Stimulated activated CD4-positive, alpha-beta T cell treated with anti-CD3 and anti-CD28 coated beads, Interleukin-4, amount 100 ng/mL, for 4 hours (primary cell): ENCODE measurements around the gene ICAM3.
"Not testable (repeated sequence)": the region's sequence is repeated elsewhere in the genome, so short reads cannot be mapped to it uniquely, and the experiment has no call there.

Source experiments
- DNase-seq, 2 experiments: peaks; one replicate each; pipeline ENCODE4 v3.0.0-alpha.2; 2020

Gene ICAM3, protein sequence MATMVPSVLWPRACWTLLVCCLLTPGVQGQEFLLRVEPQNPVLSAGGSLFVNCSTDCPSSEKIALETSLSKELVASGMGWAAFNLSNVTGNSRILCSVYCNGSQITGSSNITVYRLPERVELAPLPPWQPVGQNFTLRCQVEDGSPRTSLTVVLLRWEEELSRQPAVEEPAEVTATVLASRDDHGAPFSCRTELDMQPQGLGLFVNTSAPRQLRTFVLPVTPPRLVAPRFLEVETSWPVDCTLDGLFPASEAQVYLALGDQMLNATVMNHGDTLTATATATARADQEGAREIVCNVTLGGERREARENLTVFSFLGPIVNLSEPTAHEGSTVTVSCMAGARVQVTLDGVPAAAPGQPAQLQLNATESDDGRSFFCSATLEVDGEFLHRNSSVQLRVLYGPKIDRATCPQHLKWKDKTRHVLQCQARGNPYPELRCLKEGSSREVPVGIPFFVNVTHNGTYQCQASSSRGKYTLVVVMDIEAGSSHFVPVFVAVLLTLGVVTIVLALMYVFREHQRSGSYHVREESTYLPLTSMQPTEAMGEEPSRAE

DNA sequence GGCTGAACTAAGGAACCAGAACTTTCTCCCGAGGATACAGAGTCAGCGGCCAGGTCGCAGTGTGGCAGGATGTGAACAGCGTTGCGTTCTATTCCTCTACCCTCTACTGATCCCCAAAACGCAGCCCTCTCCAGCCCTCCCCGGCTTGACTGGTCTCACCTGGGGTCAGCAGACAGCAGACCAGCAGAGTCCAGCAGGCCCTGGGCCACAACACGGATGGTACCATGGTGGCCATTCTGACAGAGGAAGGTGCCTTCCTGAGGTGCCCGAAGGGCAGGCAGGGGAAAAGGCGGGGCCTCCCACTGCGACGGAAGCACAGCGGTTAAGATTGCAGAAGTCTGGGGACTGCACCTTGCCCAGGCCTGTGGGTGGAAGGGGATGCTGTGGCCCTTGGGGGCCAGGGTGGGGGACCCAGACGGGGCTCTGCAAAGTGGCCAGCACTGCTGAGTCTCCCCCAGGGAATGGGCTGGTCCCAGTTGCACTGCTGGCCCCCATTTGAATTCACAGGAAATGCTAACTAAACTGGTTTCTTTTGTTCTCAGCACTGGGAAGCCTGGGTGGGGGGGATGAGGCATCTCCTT lies at the start of gene ICAM3:
Gene ICAM3, minus strand, starts transcription at position 245 of the 581 bp plus-strand sequence. Its CDS starts 10 bp downstream, at position 235.
- peak; percentile 50 to 60 for DNase-seq

DNA sequence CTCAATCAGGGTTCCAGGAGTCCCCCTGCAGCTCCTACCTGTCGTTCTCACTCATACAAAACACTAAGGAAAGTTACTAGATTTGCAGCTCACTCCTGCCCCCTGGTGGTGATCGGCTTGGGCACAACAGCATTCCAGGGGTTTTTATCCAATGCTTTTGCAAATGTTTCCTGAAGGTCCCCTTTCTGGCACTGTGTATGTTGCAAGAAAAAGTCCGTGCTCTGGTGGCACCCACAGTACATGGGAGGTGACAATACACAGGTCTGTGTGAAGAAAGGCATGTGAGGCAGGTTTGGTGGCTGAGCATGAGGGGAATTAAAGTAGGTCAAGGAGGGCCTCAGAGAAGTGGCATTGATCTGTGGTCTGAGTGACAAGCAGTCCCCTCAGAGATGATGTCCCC lies 49.5 kb upstream of the ICAM3 start:
- peak; percentile 68 to 84 for DNase-seq

DNA sequence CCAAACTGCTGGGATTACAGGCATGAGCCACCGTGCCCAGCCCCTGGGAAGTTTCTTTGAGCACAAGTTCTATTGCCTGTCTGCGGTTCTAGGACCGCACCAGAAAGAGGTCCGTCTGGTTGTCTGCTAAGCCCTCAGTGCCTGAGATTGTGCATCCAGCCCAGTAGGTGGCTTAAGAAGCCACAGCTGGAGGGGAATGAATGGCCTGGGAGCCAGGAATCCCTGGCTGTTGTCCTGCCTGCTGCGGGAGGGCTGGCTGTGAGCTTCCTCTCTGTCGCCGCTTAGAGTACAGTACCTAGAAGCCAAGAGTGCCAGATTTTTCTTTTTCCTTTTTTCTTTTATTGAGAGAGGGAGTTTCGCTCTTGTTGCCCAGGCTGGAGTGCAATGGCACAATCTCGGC lies 45.2 kb upstream of the ICAM3 start:
- DNase-seq = no peak

DNA sequence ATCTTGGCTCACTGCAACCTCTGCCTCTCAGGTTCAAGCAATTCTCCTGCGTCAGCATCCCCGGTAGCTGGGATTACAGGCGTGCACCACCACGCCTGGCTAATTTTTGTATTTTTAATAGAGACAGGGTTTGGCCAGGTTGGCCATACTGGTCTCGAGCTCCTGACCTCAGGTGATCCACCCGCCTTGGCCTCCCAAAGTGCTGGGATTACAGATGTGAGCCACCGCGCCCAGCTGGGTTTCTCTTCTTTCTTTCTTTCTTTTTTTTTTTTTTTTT lies 43.7 kb upstream of the ICAM3 start:
- DNase-seq = not testable (repeated sequence)

DNA sequence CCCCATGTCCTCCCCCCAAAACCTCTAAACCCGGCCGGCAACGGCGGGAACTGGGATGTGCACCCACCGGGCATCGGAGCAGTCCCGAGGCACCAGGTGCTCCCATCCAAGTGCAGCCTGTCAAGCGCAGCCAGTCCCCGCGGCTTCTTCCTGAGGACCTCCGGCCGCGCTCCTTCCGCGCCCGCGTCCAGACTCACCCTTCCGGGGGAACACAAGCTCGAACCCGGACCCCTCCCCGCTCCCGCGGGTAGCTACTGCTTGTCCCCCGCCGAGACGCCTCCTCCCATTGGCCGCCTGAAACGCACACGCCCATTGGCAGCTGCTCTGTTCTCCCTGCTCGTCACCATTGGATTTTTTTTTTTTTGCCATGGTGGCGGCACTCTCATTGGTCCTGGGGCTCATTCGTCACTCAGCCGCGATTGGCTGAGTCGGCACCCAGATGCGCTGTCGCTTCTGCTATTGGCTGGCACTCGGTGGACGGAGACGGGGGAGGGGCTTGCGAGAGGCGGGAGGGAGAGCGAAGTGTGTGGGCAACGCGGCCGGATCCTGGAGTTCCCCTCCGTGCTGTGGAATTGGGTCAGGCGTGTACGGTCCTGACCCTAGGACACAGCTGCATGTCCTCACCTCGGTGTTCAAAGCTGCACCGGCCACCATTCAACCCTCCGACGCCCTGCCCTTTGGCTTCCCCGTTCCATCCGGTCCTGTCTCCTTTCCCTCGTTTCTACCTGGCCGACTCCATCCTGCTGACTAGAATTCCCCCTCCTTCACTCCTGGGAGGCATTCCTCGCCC lies 41.1 kb upstream of the ICAM3 start, which contains the start of gene TYK2:
Gene TYK2, minus strand, starts transcription at position 260 of the 790 bp plus-strand sequence. CDS start 2,166 bp downstream, outside the sequence.
- DNase-seq = peak; percentile 94 to 95

DNA sequence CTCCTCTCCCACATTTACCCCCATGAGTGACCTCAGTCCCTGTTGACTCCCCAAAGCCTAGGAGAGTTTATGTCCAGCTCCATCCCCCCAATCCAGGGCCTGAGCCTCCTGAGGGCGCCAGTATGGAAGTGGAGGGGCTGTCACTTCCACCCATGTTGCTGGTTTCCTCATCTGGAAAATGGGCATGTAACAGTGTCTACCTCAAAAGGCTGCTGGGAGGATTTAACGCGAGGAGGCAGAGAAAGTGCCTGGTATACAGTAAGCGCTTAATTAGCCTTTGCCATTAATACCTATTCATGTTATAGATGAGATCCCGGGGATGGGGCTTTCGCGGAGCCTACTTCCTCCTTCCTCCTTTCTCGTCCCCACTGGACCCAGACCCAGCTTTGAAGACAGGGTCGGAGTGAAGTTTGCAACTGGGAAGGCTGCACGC lies 40.5 kb upstream of the ICAM3 start:
- no peak for DNase-seq

DNA sequence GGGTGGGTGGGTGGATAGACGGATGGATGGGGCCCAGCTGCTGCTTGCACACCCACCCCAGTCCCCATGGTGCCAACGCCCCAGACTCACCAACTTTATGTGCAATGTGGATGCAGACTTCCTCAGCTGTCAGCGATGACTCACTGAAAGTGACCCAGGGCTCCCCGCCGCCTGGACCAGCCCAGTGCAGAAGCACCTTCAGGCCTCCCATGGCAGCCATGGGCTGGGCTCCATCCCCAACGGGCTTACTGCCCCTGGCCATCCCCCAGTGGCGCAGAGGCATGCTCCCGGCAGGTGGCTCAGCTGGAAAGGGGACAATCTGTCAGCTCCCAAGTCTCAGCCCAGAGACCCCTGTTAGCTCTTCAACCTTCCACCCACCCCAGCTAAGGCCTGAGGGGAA lies 38.7 kb upstream of the ICAM3 start:
- no peak for DNase-seq

DNA sequence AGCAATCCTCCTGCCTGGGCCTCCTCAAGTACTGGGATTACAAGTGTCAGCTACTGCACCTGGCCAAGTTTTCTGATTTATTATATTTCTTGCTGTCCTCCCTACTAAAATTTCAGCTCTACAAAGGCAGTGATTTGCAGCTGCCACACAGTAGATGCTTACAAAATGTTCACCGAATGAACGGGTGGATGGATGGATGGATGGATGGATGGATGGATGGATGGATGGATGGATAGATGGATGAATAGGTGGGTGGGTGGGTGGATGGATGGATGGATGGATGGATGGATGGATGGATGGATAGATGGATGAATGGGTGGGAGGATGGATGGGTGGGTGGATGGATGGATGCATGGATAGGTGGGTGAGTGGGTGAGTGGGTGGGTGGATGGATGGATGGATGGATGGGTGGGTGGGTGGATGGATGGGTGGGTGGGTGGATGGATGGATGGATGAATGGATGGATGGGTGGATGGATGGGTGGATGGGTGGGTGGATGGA lies 37.8 kb upstream of the ICAM3 start:
- not testable (repeated sequence) for DNase-seq

DNA sequence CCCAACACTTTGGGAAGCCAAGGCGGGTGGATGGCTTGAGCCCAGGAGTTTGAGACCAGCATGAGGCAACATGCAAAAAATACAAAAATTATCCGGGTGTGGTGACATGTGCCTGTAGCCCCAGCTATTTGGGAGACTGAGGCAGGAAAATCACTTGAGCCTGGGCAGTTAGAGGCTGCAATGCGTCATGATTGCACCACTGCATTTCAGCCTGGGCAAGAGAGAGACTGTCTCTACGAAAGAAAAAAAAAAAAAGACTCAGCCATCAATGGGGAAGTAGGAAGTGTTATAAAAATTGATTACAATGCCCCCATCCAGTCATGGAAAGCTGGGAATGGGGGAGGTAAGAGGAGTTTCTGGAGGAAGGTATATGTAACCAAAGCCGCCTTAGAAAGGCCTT lies 35.5 kb upstream of the ICAM3 start:
- no peak for DNase-seq

DNA sequence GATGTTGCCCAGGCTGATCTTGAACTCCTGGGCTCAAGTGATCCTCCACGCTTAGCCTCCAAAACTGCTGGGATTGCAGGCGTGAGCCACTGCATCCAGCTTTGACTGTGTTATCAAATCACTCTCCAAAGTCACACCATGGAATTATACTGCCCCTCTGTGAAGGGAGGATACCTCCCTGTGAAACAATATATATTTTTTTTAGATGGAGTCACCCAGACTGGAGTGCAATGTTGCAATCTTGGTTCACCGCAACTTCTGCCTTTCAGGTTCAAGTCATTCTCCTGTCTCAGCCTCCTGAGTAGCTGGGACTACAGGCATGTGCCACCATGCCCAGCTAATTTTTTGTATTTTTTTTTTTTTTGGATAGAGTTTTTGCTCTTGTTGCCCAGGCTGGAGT lies 33.3 kb upstream of the ICAM3 start:
- DNase-seq = no peak

DNA sequence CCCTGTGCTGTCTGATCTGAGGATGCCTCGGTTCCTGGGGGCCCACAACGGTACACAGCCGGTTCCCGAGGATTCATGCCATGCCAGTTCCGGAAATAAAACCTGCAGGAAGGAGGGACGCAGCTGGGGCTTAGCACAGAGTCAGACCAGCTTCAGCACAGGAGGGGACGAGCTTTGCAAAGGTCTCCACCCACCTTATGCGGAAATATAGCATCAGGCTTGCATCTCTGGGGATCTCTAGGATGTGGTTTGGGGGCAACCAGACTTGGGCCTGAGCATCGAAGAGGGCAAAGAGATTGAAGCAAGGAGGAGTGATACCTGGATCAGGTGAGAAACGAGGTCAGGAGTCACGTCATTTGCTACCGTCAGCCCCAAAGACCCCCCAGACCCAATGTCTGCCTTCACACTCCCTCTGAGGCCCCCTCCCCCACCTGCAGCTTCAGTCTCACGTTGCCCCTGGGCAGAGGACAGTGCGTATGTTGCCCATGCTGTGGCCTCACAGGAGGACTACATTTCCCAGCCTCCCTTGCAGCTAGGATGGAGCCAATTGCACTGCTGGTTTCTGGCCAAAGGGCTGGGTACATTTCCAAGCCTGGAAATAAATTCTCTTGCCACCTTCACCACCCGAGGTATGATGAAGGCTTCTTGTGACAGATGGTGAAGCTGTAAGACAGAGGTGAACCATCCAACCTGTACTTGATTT lies 28.8 kb upstream of the ICAM3 start:
- DNase-seq = no peak

DNA sequence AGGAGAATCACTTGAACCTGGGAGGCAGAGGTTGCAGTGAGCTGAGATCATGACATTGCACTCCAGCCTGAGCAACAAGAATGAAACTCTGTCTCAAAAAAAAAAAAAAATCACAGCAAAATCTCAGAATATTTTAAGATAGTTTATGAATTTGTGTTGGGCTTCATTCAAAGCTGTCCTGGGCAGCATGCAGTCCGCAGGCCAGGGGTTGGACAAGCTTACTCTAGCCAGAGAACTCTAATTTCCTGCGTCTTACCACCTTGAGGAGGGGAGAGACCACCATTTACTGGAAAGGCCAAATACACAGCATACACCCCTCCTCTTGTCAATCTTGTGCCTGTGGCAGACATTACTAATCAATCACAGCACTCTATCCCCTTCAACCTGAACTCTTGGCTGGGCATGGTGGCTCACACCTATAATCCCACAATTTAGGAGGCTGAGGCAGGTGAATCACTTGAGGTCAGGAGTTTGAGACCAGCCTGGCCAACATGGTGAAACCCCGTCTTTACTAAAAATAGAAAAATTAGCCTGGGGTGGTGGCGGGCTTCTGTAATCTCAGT lies 27.6 kb upstream of the ICAM3 start:
- DNase-seq = not testable (repeated sequence)

DNA sequence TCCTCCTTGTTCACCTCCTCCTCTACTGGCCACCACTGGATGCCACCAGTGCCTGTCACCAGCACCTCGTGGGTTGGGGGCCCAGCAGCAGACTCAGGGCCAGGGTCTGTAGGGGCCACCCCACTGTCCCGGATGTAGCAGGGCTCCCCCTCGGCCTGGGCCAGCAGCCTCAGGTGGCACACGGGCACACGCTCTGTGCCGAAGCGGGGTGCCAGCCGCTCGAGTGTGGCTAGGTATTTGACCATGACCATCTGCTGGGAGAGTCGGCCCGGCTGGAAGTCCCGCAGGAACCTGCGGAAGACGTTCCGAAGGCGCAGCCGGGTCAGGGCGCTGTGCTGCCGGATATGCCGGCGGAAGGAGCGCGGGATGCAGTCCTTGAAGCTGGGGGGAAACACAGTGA lies 26.1 kb upstream of the ICAM3 start:
- DNase-seq = no peak

DNA sequence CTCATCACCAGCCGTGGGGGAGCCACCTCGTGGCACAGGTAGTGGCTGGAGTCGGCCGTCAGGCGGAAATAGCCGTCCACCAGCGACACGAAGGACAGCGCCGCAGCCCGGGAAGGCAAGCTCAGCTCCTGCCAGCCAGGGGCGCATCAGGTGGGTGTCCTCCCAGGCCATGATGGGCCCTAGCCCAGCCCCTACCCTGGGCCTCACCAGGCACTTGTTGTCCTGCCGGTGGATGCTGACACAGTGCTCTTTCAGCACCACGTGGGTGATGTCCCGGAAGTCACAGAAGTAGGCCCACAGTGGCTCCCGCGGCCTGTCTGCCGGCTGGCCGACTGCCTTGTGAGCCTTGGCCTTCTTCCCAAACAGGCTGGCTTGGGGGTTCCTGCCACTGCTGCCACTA lies 25.2 kb upstream of the ICAM3 start:
- no peak for DNase-seq

DNA sequence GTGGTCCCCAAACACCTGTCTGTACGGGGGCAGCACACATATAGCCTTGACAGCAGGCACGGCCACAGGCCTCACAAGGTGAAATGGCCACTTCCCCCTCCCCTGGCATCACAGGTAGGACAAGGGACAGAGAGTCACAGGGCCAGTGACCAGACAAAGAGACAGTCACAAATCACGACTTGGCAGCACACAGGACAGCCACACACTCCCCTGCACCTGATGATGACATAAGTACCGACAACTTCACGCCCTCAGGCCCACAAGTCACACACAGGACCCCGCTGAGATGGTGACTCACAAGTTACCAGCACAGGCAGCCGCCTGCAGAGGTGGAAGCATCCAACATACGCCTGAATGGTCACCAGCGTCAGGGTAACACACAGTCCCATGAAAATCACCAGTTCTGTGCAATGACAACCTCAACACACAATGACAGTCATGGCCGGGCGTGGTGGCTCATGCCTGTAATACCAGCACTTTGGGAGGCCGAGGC lies 24.4 kb upstream of the ICAM3 start:
- DNase-seq = no peak

DNA sequence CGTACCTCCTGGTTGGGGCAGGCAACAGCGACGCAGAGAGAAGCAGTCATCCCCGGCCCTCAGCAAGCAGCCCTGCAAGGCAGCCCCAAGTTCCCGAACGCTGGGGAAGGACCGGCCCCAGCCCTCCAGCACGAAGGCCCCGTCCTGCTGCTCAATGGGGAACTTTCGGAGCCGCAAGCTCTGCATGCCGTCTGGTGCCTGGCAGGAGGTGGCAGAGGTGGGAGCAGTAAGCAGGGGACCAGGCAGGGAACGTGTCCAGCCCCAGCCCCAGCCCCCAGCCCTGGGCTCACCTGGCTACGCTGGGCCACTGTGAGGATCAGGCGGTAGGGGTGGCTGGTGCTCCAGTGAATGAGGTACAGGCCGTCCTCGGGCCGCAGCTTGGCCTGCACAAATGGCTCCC lies 22.8 kb upstream of the ICAM3 start:
- DNase-seq = no peak

DNA sequence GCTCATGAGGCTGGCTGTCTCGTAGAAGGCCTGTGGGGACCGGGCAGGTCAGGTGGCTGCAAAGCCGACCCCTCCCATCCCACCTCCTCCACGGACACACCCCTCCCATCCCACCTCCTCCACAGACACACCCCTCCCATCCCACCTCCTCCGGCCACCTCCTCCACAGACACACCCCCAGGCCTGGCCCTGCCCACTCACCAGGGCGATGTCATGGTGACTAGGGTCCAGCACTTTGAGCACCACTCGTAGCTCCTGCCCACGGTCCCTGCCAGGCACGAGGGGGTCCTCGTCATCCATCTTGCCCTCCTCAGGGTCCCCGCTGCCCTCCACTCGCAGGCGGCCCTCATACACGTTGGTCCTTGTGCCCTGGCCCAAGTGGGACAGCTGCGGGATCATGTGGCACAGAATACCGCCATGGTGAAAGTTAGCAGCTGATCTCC lies 22.2 kb upstream of the ICAM3 start:
- no peak for DNase-seq

DNA sequence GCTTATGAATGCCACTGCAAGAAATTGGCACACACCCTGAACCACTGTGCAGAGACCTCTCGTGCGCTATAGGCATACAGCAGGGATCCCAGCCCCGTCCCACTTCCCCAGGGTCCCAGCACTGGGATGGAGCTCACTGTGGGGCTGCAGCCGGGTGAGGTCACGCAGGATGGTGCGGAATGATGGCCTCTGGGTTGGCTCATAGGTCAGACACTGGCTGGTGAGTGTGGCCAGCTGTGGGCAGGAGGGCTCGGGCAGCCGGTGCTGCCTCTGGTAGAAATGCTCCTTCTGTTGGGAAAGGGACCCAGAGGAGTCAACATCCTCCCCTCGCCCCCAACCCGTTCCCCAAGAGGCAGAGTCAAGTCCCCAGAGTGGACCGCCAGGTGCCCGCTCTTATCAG lies 17.0 kb upstream of the ICAM3 start:
- DNase-seq = no peak

DNA sequence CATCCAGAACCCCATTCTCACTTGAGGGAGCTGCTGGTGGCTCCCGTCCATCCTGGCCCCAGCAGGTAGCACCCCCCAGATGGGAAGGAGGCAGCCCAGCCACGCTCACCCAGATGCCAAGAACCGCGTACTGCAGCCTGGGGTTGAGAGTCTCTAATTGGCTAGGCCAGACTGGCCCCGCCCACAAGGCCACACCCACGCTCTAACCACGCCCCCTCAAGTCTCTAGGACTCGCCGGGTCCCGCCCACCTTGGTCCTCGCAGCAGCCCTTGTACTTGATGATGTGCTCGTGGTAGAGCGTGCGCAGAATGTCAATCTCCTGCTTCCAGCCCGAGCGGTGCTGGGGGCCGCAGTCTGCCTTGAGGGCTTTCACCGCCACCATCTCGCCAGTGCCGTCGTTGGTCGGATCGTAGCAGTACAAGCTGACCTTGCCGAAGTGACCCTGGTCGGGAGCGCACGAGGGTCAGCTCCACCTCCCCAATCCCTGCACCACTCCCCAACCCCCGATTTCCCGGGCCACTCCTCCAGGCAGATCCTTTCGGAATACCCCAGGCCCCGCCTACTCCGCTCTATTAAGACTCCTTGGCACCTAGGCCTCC lies 14.5 kb upstream of the ICAM3 start:
- DNase-seq = peak; percentile 36 to 38

DNA sequence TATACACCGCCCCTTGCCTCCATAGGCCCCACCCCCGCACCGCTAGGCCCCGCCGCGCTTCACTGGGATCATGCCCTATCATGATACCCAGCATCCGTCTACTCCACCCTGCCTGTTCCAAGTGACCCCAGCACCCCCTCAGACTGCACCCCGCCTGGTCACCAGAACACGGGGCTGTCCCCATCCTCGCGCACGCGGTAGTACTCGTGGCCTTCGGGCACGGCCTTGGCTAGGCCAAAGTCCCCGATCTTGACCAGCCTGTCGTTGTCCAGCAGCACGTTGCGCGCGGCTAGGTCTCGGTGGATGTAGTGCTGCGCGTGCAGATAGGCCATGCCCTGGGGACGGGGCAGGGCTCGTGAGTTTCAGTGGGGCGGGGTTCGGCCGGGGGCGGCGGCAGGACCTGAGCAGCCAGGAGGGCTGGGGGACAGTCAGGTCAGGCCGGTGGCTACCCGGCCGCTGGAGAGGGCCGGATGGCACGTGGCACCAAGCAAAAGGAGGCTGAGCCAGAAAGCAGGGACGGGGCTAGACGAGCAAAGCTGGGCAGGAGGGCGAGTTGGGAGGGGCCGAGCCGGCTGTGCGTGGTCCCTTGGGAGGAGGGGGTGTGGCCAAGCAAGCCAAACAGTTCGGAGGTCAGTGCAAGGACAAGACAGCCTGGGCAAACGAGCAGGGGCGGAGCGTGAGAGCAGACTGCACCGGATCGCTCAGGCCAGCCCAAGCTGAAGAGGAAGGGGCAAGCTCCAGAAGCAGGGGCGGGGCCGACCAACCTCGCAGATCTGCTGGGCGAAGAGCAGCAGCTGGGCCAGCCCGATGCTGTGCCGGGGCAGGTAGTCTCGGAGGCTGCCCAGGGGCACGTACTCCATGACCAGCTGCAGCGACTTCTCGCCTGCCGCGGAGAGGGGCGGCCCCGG lies 13.6 kb upstream of the ICAM3 start:
- DNase-seq = no peak

DNA sequence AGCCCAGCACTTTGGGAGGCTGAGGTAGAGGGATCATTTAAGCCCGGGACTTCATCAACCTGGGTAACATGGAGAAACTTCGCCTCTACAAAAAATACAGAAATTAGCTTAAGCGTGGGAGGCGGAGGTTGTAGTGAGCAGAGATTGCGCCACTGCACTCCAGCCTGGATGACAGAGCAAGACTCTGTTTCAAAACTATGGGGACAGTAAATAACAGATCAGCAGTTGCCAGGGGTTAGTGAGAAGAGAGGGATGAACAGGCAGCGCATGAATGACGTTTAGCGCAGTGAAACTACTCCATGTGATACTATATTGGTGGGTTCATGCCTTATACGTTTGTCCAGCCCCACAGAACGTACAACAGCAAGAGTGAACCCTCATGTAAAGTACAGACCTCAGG lies 7.1 kb upstream of the ICAM3 start:
- no peak for DNase-seq
